K562 treated with DMSO at 1 percent for 24 hours (cell line): ENCODE data around the gene LIPT2. TPM values are rescaled to one million over a fixed set of nuclear protein-coding genes. Genes with fewer than 3 reads are reported as not detected.

ENCODE experiments used
- total RNA-seq: library from RNA; unstranded; fragments of 300-600 nt; gene quantifications from 2 replicates; pipeline ENCODE4 v1.2.3, GENCODE V29; 2022; ENCODE audit warnings: low read depth; ENCODE audit not compliant: insufficient read depth

Gene LIPT2
- total RNA-seq = 9.5 and 12.7 TPM in 2 replicates

DNA sequence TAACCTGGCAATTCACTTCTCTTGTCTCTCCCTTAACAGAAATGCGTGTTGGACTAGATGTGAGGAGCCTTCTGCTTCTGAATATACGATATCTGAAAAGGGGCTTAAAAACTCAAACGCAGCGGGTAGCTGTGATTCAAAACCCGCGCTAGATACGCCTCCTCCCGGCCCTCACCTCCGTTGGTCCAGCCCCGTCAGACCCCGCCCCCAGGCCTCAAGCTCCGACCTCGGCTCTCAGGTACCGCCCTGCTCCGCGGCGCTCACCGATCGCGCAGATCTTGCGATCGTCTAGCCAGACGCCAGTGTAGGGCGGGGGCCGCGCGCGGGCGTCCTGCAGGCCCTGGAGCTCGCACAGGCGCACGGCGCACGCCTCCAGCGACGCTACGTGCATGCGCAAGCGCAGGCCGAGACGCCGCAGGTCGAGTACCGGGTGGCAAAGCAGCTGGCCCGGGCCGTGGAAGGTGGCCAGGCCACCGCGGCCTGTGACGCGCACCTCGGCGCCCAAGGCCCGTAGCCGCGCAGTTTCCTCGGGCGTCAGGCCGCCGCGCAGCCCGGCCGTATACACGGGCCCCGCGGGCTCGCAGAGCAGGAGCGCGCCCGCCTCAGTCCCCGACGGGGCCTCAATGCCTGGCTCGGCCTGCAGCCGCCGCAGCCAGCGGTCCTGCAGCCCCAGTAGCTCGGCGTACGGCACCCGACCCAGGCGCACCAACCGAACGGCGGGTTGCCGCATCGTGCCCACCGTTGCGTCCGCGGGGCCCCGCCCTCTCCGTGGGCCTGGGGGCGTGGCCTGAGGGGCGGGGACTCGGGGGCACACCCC lies at the start of gene LIPT2:
Gene LIPT2, minus strand, starts transcription at position 751 of the 817 bp plus-strand sequence. Its CDS starts 21 bp downstream, at position 730.

DNA sequence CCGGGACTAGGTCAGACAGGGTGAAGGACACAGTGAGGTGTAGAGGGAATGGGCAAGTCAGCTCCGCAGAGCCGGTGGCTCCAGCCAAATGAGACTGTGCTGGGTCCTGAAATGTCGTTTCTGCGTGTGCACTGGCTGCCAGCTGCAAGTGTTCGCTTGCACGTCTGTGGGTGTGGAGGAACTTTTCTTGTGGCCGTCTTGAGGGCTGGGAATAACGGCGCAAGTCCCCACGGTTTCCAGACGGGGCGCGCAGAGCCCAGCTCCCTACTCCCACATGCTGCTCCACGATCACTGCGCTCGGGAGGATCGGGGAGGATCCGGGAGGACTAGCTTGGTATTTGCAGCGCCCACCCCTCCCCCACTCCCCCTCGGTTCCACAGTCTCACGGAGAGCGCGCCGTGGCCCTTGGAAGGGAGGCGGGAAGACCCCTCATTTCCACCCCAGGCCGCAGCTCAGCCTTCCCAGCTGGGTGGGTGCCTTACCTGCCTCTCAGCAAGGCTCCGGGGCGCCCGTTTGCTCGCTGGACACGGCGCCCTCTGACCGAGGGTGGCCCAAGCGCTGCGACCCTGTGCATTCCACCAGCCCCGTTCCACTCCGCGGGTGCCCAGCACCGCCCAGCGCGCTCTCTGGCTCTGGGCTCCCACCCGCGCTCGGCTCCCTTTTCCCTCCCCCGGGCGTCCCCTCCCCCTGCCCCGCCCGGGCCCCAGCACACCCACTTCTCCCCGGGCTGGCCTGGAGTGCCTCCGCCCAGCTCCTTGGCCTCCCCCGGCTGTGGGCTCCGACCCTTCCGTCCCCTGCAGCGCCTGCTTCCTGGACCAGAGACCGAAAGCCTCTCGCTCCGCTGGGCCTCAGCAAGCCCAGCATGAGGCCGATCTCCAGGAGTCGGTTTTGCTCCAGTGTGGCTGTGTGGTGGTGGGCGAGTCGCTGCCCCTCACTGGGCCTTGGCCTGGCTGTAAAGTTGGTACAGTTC lies 26.3 kb downstream of the LIPT2 start, which contains the start of gene KCNE3:
Gene KCNE3, minus strand, starts transcription at position 634 of the 970 bp plus-strand sequence. CDS start 9,986 bp downstream, outside the sequence.

Other genes with a start within 250 kb of the LIPT2 start
- not detected in 2 replicates for gene P4HA3, start 182.1 kb downstream of the LIPT2 start, total RNA-seq
- gene PGM2L1, start 95.3 kb downstream of the LIPT2 start, total RNA-seq = 1.2 and 1.4 TPM in 2 replicates
- 6.9 and 7.6 TPM in 2 replicates for gene KCNE3, start 26.2 kb downstream of the LIPT2 start, total RNA-seq
- gene POLD3, start 98.9 kb upstream of the LIPT2 start, total RNA-seq = 10.6 and 10.8 TPM in 2 replicates
- gene CHRDL2, start 237.7 kb upstream of the LIPT2 start, total RNA-seq = not detected in 2 replicates